ENCODE results near the gene ATP1A2.

DNA sequence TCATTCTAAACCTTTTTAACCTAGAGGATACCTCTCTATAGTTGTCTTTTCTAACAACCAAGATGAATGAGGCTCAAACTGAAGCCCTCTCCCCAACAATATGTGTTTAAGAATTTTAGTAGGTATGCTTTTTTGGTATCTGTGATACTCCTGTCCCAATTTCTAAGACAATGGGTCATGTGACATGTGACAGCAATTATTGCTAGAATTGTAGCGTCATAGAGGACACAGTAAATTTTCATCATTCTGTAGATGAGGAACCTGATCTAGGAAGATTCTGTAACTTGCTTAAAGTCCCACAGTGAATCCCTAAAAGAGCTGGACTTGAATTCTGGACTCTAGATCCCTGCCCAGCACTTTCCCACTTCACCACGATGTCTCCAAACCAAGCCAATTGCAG lies 63.2 kb downstream of the ATP1A2 start:
- TF ChIP-seq, protein P1, sequence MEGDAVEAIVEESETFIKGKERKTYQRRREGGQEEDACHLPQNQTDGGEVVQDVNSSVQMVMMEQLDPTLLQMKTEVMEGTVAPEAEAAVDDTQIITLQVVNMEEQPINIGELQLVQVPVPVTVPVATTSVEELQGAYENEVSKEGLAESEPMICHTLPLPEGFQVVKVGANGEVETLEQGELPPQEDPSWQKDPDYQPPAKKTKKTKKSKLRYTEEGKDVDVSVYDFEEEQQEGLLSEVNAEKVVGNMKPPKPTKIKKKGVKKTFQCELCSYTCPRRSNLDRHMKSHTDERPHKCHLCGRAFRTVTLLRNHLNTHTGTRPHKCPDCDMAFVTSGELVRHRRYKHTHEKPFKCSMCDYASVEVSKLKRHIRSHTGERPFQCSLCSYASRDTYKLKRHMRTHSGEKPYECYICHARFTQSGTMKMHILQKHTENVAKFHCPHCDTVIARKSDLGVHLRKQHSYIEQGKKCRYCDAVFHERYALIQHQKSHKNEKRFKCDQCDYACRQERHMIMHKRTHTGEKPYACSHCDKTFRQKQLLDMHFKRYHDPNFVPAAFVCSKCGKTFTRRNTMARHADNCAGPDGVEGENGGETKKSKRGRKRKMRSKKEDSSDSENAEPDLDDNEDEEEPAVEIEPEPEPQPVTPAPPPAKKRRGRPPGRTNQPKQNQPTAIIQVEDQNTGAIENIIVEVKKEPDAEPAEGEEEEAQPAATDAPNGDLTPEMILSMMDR (tag by site-specific recombination; IDR thresholded peaks at IDR 0.05) = no peak
- no peak for TF ChIP-seq ZNF121 (tag by site-specific recombination; IDR thresholded peaks at IDR 0.05)
- TF ChIP-seq YY1 (tag by site-specific recombination; IDR thresholded peaks at IDR 0.05) = no peak
- no peak for TF ChIP-seq MYNN (tag by site-specific recombination; IDR thresholded peaks at IDR 0.05; ENCODE audit: borderline replicate concordance)
- TF ChIP-seq TCF7L2 (IDR thresholded peaks at IDR 0.05; ENCODE audit: borderline replicate concordance, low read depth, low read length) = no peak
- TF ChIP-seq, protein P2, sequence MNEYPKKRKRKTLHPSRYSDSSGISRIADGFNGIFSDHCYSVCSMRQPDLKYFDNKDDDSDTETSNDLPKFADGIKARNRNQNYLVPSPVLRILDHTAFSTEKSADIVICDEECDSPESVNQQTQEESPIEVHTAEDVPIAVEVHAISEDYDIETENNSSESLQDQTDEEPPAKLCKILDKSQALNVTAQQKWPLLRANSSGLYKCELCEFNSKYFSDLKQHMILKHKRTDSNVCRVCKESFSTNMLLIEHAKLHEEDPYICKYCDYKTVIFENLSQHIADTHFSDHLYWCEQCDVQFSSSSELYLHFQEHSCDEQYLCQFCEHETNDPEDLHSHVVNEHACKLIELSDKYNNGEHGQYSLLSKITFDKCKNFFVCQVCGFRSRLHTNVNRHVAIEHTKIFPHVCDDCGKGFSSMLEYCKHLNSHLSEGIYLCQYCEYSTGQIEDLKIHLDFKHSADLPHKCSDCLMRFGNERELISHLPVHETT (tag by site-specific recombination; IDR thresholded peaks at IDR 0.05) = no peak
- TF ChIP-seq, protein P3, sequence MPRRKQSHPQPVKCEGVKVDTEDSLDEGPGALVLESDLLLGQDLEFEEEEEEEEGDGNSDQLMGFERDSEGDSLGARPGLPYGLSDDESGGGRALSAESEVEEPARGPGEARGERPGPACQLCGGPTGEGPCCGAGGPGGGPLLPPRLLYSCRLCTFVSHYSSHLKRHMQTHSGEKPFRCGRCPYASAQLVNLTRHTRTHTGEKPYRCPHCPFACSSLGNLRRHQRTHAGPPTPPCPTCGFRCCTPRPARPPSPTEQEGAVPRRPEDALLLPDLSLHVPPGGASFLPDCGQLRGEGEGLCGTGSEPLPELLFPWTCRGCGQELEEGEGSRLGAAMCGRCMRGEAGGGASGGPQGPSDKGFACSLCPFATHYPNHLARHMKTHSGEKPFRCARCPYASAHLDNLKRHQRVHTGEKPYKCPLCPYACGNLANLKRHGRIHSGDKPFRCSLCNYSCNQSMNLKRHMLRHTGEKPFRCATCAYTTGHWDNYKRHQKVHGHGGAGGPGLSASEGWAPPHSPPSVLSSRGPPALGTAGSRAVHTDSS (tag by site-specific recombination; IDR thresholded peaks at IDR 0.05) = no peak
- TF ChIP-seq ZNF404 (tag by site-specific recombination; IDR thresholded peaks at IDR 0.05) = no peak

Measured in HEK293 (cell line).